Measurements from ENCODE around the gene ST3GAL2.

Gene ST3GAL2

DNA sequence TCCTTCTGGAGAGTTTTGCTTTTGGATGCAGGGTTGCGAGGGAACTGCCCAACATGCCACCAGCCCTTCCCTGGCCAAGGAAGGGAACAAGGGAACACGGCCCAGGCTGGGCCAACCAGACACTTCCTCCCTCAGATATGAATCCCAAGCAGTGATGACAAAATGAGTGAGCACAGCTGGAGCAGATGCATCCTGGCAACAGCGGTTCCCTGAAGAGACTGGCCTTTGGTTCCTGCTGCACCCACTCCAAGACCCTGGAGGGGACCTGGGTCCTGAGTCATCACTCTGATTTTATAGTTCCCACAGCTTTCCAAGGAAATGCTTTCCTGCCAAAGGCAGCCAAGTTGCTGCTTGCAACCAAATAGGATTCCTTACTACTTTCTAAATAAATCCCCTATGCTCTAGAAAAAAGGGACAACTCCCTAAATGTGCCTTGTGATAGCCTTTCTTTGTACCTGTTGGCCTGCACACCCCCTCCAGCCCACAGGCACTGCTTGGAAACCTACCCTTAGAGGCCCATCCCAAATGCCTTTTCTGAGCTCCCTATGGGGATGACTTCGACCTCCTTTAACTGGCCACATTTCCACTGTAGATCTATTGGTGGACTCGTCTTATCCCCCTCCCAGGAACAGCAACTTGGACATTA is 5.3 kb downstream of the ST3GAL2 start:
- Histone ChIP-seq H3K9me3 (ENCODE audit: insufficient read depth, low read length) (no peaks in the 10 kb centered on the region), H2AFZ (ENCODE audit: low read depth, low read length) (no peak overlapping the region), H3K4me1 (ENCODE audit: low read length) (peaks cover 80% of the 10 kb centered on the region), H3K27ac (ENCODE audit: low read length) (peak overlapping the region; percentile 97), H3K27me3 (ENCODE audit: low read depth, low read length) (no peaks in the 10 kb centered on the region), H4K20me1 (ENCODE audit: insufficient read depth, low read length) (peaks cover 7% of the 10 kb centered on the region), H3K79me2 (ENCODE audit: low read length) (peaks cover 89% of the 10 kb centered on the region), H3K4me3 (ENCODE audit: low read length) (peak overlapping the region; percentile 59), H3K36me3 (replicated peaks; ENCODE audit: low read depth, low read length) (peaks cover 13% of the 10 kb centered on the region), H3K9ac (ENCODE audit: low read length) (peak overlapping the region; percentile 67), H3K4me2 (ENCODE audit: low read length) (peak overlapping the region; percentile 98)
- TF ChIP-seq EZH2phosphoT487 (IDR thresholded peaks at IDR 0.05; ENCODE audit: low read depth), result no peak
- TF ChIP-seq, protein P1, sequence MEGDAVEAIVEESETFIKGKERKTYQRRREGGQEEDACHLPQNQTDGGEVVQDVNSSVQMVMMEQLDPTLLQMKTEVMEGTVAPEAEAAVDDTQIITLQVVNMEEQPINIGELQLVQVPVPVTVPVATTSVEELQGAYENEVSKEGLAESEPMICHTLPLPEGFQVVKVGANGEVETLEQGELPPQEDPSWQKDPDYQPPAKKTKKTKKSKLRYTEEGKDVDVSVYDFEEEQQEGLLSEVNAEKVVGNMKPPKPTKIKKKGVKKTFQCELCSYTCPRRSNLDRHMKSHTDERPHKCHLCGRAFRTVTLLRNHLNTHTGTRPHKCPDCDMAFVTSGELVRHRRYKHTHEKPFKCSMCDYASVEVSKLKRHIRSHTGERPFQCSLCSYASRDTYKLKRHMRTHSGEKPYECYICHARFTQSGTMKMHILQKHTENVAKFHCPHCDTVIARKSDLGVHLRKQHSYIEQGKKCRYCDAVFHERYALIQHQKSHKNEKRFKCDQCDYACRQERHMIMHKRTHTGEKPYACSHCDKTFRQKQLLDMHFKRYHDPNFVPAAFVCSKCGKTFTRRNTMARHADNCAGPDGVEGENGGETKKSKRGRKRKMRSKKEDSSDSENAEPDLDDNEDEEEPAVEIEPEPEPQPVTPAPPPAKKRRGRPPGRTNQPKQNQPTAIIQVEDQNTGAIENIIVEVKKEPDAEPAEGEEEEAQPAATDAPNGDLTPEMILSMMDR (IDR thresholded peaks at IDR 0.05; ENCODE audit: low read depth, low read length), result no peak

DNA sequence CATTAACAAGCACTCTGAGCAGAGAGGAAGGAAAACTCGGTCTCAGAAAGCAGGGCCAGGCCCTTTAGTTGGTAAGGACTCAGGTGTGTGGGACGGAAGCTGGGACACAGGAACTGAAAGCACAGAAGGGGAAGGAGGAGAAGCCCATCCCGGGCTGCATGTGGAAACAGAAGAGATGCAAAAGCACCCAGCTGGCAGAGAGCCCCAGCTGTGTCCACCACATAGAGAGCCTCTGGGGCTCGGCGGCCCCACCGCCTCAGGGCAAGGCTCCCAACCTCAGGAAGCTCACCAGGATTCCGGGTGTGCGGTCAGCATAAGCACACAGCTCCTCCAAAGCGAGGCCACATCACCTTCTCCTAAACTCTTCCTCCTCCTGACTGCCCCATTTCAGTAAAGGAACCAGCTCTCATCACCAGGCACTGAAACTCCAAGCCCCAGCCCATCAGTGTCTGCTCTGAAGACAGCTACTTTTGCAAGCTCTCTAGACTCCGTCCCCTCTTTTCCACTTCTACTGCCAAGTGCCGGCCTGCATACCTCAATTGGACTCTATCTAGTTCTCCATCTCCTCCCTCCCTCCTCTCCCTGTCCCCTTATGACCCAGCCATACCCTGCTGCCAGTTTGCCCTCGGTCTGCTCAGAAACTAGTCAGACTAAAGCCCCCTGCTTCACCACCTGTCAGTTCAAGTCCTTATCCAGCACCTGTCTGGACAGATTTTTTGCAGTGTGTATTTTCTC is 6.0 kb downstream of the ST3GAL2 start:
- H3K9me3 ChIP-seq (ENCODE audit: insufficient read depth, low read length), result no peaks in the 10 kb centered on the region
- peak overlapping the region; percentile 98 for H3K4me2 ChIP-seq (ENCODE audit: low read length)
- no peak for TF ChIP-seq EZH2phosphoT487 (IDR thresholded peaks at IDR 0.05; ENCODE audit: low read depth)
- TF ChIP-seq, protein P1 (IDR thresholded peaks at IDR 0.05; ENCODE audit: low read depth, low read length), result no peak
- H3K27ac ChIP-seq (ENCODE audit: low read length), result peak overlapping the region; percentile 97
- H3K79me2 ChIP-seq (ENCODE audit: low read length), result peaks cover 89% of the 10 kb centered on the region
- peaks cover 13% of the 10 kb centered on the region for H3K36me3 ChIP-seq (replicated peaks; ENCODE audit: low read depth, low read length)
- H4K20me1 ChIP-seq (ENCODE audit: insufficient read depth, low read length), result peaks cover 7% of the 10 kb centered on the region
- no peaks in the 10 kb centered on the region for H3K27me3 ChIP-seq (ENCODE audit: low read depth, low read length)
- H3K4me3 ChIP-seq (ENCODE audit: low read length), result peak overlapping the region; percentile 59
- H2AFZ ChIP-seq (ENCODE audit: low read depth, low read length), result no peak overlapping the region
- H3K4me1 ChIP-seq (ENCODE audit: low read length), result peaks cover 87% of the 10 kb centered on the region
- H3K9ac ChIP-seq (ENCODE audit: low read length), result peak overlapping the region; percentile 67

DNA sequence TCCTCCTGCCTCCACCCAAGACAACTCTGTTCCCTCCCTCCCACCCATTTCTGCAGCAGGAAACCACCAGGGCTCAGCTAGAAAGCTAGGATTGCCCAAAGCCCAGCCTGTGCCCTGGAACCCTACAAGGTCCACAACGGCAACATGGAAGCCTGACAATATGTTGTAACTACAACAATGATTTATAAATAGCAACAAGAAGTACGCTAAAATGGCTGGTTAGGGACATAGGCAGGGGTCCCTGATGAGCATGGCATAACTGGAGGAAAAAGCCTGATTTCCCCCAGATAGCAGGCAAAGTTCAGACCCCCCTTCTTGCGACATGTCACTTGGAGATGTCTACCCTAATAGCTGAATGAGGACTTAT is 6.6 kb downstream of the ST3GAL2 start:
- Histone ChIP-seq H4K20me1 (ENCODE audit: insufficient read depth, low read length) (peaks cover 12% of the 10 kb centered on the region), H3K9me3 (ENCODE audit: insufficient read depth, low read length) (no peaks in the 10 kb centered on the region), H3K4me1 (ENCODE audit: low read length) (peaks cover 92% of the 10 kb centered on the region), H3K4me3 (ENCODE audit: low read length) (peak overlapping the region; percentile 59), H3K9ac (ENCODE audit: low read length) (peak overlapping the region; percentile 67), H3K27ac (ENCODE audit: low read length) (peak overlapping the region; percentile 97), H3K36me3 (replicated peaks; ENCODE audit: low read depth, low read length) (peaks cover 13% of the 10 kb centered on the region), H3K79me2 (ENCODE audit: low read length) (peaks cover 89% of the 10 kb centered on the region), H2AFZ (ENCODE audit: low read depth, low read length) (no peak overlapping the region), H3K27me3 (ENCODE audit: low read depth, low read length) (no peaks in the 10 kb centered on the region), H3K4me2 (ENCODE audit: low read length) (peak overlapping the region; percentile 98)
- TF ChIP-seq, protein P1 (IDR thresholded peaks at IDR 0.05; ENCODE audit: low read depth, low read length), result no peak
- TF ChIP-seq EZH2phosphoT487 (IDR thresholded peaks at IDR 0.05; ENCODE audit: low read depth), result no peak
